Body of pancreas (tissue), 4 donors: ENCODE data around the gene RAB13.

Experiments
- POLR2A ChIP-seq, 3 donors: fragments of 450-650 bp; IDR thresholded peaks; one replicate each; pipeline ENCODE4 v1.6.1; 2016; ENCODE audit warnings: antibody characterized with exemption in 3 of 3, mild to moderate bottlenecking in 2 of 3
- TF ChIP-seq, protein P1 (sequence below), 7 experiments: fragments of 450-650 bp in 4 of 7; fragments of 200-600 bp in 3 of 7; sonication (generic) in 3 of 7; IDR thresholded peaks; one replicate each; pipeline ENCODE4 v1.5.1; 2016 to 2019; ENCODE audit warnings: antibody characterized with exemption in 7 of 7

DNA sequence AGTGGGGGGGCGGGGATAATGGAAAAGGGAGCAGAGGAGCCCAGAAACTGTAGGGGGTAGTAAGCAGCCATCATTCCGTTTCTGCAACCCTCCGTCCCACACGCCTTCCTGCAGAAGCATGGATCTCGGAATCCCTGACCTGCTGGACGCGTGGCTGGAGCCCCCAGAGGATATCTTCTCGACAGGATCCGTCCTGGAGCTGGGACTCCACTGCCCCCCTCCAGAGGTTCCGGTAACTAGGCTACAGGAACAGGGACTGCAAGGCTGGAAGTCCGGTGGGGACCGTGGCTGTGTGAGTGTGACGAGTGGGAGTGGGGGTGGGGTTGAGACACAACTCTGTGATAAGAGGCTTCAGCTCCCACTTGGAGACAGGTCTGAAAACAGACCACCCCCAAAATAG lies 17.7 kb downstream of the RAB13 start:
- TF ChIP-seq, protein P1, sequence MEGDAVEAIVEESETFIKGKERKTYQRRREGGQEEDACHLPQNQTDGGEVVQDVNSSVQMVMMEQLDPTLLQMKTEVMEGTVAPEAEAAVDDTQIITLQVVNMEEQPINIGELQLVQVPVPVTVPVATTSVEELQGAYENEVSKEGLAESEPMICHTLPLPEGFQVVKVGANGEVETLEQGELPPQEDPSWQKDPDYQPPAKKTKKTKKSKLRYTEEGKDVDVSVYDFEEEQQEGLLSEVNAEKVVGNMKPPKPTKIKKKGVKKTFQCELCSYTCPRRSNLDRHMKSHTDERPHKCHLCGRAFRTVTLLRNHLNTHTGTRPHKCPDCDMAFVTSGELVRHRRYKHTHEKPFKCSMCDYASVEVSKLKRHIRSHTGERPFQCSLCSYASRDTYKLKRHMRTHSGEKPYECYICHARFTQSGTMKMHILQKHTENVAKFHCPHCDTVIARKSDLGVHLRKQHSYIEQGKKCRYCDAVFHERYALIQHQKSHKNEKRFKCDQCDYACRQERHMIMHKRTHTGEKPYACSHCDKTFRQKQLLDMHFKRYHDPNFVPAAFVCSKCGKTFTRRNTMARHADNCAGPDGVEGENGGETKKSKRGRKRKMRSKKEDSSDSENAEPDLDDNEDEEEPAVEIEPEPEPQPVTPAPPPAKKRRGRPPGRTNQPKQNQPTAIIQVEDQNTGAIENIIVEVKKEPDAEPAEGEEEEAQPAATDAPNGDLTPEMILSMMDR (IDR thresholded peaks at IDR 0.05): no peak
- TF ChIP-seq POLR2A (IDR thresholded peaks at IDR 0.05): no peak
